Stimulated activated CD8-positive, alpha-beta memory T cell treated with anti-CD3 and anti-CD28 coated beads, Interleukin-2, amount 100 ng/mL, for 1 hour (primary cell): ENCODE data around the gene GP1BB.
"Not testable (repeated sequence)": the region's sequence is repeated elsewhere in the genome, so short reads cannot be mapped to it uniquely, and the experiment has no call there.

Experiments used
- DNase-seq, 2 donors: peaks; one replicate each; pipeline ENCODE4 v3.0.0-alpha.2; 2020; ENCODE audit warnings: low read depth in 2 of 2

GP1BB gene

DNA sequence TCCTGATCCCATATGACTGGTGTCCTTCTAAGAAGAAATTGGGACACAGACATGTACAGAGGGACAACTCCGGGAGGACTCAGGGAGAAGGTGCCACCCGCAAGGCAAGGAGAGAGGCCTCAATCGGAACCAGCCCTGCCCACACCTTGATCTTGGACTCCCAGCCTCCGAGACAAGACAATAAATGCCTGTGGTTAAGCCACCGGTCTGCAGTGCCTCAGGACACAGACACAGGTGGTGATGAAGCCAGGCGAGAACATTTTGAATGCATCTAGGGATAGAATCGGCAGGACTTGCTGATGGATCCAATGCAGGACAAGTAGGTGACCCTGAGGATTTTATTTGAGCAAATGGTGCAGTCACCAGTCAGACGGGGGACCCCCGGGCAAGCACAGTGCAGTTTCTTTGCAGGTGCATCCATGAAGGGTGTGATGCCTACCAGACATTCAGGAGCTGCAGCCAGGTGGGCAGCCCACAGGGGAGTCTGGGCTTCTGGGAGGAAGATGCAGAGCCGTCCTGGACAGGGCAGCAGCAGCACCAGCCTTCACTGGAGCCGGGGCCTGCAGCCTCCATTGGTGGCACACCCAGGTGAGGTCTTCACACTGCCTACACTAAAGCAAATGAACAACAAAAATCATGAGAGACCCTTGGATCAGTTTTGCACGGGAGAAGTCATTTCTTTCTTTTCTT is 29.2 kb upstream of the GP1BB start:
- DNase-seq = no peak

DNA sequence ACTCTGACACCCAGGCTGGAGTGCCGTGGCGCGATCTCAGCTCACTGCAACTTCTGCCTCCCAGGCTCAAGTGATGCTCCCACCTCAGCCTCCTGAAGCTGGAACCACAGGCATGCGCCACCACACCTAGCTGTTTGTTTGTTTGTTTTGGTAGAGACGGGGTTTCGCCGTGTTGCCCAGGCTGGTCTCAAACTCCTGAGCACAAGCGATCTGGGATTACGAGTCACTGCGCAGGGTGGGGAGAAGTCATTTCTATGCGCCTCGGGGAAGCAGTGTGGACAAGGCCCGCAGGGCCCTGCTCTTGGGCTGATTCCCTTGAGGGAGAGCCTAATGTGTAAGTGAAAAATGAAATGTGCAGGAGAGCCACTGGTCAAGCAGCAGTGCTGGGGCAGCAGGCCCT is 28.6 kb upstream of the GP1BB start:
- DNase-seq = no peak

DNA sequence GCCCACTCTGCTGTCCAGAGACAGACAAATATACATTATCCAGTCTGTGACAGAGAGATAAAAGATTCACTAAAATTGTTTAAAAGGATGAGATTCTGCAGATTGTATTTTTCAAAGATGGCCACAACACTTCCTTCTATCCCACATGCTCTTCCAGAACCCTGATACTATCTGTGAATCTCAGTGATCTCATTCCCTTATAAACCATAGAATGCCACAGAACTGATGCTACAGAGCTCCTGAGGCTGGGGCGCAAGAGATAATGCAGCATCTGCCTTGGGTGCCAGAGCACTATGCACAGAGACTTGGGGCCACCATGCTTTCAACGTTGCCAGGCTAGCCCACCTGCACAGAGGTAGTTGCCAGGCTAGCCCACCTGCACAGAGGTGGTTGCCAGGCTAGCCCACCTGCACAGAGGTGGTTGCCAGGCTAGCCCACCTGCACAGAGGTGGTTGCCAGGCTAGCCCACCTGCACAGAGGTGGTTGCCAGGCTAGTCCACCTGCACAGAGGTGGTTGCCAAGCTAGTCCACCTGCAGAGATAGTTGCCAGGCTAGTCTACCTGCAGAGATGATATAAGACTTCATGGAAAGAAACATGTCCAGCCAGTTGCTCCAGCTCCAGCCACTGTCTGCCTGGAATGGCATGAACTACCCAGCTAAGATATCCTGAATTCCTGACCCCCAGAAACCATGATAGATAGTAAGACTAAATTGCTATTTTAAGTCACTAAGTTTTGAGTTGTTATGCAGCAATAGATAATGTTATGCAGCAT is 26.6 kb upstream of the GP1BB start:
- no peak for DNase-seq

DNA sequence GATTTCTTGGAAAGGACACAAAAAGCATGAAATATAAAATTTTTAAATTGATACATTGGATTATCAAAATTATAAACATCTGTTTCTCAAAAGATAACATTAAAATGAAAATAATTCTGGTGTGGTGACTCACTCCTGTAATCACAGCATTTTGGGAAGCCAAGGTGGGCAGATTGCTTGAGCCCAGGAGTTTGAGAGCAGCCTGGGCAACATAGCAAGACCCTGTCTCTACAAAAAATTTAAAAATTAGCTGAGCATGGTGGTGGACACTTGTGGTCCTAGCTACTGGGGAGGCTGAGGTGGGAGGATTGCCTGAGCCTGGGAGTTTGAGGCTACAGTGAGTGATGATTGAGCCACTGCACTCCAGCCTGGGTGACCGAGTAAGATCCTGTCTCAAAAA is 25.5 kb upstream of the GP1BB start:
- not testable (repeated sequence) for DNase-seq

DNA sequence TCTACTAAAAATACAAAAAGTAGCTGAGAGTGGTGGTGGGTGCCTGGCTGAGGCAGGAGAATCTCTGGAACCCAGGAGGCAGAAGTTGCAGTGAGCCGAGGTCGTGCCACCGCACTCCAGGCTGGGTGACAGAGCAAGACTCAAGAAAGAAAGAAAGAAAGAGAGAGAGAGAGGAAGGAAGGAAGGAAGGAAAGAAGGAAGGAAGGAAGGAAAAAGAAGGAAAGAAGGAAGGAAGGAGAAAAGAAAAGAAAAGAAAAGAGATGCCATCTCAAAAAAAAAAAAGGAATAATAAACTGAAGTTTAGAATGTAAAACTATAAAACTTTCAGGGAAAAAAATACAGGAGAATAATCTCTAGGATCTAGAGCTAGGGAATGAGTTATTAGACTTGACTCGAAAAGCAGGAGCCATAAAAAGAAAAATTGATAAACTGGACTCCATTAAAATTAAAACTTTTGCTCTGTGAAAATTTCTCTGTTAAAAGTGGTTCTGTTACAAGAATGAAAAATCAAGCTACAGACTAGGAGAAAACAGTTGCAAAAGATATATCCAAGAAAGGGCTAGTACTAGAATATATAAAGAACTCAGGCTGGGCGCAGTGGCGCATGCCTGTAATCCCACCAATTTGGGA is 22.4 kb upstream of the GP1BB start:
- no peak for DNase-seq

DNA sequence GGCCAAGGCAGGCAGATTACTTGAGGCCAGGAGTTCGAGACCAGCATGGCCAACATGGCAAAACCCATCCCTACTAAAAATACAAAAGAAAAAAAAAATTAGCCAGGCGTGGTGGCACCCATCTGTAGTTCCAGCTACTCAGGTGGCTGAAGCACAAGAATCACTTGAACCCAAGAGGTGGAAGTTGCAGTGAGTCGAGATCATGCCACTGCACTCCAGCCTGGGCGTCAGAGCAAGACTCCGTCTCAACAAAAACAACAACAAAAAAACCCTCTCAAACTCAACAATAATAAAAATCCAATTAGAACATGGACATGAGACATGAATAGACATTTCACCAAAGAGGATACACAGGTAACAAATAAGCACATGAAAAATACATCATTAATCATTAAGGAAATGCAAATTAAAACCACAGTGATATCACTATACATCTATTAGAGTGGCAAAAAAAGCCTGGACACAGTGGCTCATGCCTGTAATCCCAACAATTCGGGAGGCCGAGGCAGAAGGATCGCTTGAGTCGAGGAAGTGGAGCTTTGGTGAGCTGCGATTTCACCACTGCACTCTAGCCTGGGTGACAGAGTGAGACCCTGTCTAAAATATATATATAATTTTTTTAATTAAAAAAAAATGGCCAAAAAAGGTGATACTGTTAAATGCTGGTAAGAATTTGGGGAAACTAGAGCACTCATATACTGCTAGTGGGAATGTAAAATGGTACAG is 21.8 kb upstream of the GP1BB start:
- DNase-seq = no peak

DNA sequence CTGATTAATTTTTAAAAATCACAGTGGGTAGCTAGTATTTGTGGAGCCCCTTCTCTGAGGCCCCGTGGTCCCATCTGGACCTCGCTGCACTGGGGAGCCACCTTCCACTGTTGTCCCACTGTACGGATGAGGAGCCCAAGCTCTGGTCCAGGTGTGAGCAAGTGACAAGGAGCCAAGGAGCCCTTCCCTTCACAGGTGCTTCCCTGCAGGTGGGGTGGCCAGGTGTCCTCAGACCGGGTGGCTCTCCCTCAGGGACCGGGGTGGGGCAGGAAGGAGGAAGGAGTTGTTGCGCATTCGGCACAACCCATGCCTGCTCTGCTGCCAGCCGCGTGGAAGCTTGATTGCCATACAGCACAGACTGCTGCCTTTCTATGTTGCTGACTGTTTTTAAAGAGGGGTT is 19.5 kb upstream of the GP1BB start:
- DNase-seq = no peak

DNA sequence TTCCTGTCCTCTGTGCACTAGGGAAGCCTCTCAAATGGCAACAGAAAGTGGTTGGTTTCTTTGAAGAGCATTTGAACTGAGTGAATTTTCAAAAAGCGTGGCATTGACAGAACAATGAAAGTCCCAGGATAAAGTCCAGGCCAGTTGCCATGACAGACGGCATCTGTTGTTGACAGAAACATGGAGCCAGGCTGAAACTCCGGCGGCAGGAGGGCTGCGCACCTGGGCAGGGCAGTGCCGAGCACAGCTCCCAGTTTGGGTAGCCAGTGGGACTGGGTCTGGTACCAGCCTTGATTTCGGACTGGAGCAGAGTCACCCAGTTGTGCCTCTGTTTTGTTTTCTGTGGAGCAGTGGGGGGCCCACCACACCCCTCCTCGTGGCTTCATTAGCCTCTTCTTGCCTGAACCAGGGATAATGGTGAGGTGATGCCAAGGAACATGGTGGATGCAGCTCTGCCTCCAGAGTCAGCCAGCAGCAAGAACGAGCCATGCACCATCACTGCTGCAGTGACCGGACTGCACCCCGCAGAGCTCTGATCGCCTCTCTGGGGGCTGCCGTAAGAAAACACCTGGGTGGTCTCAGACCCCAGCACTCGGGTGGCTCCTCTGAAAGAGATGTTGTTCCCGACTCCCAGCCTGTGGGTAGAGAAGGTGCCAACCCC is 18.9 kb upstream of the GP1BB start:
- no peak for DNase-seq

DNA sequence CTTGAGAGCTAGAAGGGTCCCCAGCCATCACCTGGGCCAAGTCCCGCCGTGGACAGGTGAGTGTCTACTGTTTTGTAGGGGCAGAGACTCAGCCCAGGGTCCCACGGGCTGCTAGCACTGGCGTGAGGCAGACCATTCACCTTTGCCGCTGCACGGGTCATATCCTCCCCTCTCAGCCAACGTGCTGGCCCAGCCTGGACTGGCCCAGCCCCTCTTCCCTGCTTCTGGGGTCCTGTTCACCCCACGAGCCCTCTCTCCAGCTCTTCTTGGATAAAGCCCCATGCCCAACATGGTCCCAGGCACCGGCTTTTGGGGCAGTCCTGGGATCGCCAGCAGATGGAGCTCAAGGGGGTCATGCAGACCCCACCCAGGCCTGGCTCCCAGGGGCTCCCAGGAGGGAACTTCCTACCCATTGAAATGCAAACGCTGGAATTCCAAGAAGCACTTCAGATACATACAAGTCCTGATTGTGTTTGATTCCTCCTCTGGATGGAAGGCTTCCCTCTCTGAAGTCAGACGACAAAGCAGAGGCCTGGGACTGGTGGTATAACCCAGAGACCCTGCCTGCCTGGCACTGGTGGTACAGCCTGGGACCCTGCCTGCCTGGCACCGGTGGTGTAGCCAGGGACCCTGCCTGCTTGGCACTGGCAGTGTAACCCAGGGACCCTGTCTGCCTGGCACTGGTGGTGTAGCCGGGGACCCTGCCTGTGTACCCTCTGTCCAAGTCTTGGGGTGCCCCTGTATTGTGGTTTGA is 18.0 kb upstream of the GP1BB start:
- DNase-seq = no peak

DNA sequence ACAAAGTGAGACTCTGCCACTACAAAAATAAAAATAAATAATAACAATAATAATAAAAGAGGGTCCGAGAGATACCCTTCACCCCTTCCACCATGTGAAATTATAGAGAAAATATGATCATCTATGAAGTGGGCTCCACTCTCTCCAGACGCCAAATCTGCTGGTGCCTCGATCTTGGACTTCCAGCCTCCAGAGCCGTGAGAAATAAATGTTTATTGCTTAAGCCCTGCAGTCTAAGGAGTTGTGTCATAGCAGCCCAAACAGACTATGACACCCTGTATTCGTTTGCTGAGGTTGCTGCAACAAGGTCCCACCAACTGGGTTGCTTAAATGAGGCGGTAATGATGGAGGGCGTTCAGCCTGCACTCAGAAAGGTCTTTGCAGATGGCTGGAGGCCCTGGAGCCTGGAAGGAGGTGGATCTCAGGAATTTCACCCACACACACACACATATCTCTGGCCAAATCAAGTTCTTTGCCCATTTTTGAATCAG is 16.6 kb upstream of the GP1BB start:
- no peak for DNase-seq

DNA sequence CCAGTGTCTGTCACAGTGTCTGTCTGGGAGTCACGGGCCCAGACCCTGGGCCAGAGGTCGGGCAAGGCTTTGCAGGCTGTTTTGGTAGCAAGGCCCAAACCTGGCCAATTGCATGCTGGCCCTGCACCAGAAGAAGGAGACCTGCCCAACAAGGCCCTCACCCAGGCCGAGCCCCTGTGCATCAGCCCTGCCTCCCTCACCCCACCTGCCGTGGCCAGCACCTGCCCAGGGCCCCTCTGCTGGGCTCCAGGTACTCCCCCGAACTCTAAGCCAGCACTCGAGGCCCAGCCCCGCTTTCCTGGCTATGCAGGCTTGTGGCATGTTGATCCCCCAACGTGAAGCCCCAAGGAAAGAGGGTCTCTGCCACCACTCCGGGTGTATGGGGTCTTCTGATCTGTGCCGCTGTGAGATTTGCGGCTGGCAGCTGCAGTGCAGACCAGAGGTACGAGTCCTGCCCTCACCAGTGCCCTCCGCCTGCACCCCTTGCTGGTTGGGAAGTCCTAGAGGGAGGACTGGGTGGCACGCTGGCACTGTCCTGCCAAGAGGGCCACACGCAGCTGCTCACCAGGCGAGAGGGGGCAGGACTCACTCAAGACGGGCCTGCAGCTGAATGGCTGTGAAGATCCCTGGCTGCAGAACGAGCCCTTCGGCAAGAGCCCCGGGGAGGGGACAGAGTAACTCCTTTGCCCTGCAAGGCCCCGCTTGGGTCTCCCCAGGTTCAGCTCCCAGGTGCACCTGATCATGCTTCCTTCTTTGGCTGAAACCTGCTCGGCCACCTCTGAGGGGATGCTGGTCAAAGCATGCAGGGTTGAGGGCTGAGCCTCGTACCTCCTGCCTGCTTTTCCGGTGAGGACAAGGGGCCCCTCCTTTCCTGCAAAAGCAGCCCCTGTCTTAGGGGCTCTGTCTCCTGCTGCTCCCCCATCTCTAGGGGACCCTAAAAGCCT is 15.7 kb upstream of the GP1BB start:
- no peak for DNase-seq

DNA sequence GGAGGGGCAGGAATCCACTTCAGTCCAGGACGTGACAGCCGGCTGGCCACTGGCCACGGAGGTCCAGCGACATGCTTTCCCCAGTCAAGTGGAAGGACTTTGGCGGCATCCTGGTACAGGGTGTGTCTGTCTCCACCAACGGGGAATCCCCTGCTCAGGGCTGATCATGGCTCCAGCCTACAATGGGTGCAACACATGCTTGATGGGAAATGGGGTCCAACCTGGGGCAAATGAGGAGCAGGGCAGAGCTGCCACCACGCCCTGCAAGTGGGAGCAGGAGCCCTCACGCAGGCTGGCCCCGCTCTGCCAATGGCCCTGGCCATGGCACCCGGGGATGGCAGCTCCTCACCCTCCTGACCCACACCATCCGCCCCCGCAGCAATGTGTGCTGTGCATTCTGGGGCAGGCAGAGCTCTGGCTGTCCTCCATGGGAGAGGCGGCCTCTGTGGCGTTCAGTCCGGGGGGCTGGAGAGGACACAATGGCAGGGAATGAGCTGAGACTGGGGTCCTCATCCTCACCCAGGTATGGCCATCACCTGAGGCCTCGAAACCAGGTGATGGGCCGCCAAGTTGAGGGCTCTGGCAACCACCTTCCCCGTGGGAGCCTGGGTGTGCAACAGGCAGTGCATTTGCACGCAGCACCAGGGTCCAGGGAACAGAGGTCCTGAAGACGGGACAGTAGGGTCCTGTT is 14.9 kb upstream of the GP1BB start:
- no peak for DNase-seq

DNA sequence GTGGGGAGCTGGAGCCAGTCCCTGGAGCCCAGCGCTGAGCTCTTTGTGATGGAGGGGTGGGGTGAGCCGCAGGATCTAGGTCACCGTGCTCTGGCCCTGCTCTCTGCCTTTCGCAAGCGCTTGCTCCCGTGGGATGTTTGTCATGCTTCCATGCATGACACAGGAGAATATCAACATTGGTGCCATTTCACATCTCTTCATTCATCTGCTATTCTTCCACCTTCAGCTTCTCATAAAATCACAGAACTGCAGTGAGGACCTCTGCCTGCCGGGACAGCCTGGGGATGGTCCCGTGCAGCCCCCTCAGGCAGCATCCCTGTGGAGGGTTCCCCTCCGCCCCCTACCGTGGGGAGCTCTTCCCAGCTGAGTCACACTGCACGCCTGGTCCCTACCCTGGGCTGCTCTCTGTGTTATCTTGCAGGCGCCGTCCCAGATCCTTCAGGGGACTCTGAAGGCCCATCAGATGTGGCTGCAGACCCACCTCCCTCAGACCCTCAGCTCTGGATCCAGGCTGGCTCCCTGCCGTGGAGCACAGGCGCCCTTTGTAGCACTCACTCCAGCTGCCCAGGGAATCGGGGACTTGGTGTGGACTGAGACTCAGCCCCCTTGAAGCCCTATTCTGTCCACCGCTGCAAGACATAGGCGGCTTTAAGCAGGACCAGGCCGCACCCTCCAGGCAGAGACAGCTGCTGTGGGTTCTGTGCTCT is 14.1 kb upstream of the GP1BB start:
- DNase-seq = no peak

DNA sequence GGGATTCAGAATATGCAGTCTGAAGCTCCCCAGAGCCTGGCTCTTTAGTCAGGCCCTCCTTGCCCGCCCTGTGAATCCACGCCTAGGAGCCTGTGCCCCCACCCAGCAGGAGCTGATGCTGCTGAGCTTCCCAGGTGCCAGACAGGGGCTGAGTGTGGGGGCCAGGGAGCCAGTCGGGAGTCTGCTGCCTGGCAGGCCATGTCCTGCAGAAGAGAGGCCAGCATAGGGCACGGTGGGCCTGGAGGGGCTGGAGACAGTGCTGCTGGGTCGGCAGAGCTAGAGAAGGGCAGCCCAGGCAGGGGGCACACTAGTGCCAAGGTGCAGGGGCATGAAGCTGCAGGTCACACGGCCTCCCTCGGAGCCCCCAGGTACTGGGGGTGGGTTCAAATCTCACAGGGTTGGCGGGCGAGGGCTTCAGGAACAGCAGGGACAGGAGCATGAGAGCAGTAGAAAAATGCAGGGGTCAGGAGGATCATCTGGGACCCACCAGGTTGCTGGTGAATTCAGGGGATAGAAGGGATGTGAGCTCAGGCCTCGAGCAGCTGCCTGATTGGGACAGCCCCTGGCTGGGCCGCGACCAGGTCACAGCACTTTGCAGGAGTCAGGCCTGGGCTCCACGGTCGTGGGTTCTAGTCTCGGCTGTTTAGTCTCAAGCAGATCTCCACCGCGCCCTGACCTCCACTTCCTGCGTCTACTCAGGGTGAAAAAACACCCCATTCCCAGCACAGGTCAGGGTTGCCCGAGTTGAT is 13.1 kb upstream of the GP1BB start:
- DNase-seq = no peak

DNA sequence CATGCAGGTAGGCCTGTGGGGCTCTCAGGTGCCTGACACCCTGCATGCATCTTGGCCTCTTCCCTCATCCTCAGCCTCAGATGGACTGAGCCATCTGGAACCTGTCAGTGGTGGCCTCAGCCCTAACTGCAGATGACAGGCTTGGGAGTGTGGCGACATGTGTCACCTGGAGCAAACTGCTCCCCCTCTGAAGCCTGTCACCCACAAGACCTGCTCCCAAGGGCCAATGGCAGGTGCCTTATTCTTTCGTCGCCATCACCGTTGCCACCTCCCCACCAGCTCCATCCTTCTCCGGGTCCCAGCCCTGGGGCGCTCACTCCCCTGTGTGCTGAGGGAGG is 12.6 kb upstream of the GP1BB start:
- no peak for DNase-seq

DNA sequence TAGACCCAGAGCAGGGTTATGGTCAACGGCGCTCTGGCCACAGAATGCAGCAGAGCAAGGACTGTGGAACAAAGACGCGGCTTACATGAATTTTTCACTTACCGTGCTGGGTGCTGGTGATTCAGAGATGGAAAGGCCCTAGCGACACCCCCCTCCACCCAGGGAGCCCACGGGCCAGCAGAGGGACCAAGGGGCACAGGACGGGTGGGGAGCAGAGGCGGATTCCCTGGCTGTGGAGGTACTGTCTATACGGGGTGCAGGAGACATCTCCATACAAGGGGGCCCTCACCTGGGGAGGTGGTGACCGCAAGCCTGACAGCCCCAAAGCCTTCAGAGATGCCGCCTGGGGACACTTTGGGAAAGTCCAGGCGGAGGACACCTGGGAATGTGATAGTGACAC is 10.1 kb upstream of the GP1BB start:
- DNase-seq = no peak

DNA sequence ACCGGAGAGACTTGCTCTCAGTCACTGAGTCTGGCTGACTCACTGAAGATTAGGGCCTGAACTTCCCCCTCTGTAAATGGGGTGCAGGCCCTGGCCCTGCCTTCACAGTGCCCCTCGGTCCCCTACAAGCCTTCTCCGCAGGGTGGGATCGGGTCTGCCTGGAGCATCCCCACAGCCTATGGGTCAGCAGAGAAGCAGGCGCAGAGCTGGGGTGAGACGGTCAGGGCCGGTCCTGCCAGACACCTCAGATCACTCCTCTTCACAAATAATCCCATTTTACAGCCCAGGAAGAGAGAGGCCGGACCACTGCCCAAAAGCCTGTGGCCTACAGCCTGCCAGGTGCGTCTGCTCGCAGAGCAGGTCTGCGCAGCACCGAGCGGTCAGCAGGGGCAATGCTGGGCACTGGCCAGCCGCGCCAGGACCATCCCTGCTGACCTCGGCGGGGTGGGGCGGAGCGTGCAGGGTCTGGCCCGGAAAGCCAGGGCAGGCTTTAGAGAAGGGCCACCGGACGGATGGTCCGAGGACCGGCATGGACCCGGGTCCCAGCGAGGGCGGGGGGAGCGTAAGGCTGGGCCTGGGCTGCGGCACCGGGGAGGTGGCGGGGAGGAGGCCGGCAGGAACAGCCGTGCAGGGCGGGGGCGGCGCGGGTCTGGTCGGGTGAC is 9.6 kb upstream of the GP1BB start:
- DNase-seq = no peak
